DOHH2 (cell line): ENCODE results near the gene RAC3.

Experiments used
- CTCF ChIP-seq: fragments of 200-600 bp; sonication (generic); IDR thresholded peaks from one replicate; pipeline ENCODE4 v1.5.1; 2014; ENCODE audit warnings: antibody characterized with exemption, mild to moderate bottlenecking, low read depth, low read length; ENCODE audit not compliant: poor library complexity, severe bottlenecking
- EZH2phosphoT487 ChIP-seq: fragments of 200-600 bp; sonication (generic); IDR thresholded peaks from 2 replicates; pipeline ENCODE4 v1.6.1; 2017; ENCODE audit warnings: borderline replicate concordance, mild to moderate bottlenecking, antibody characterized with exemption, low read length, moderate library complexity, mixed read lengths

- no peak for TF ChIP-seq CTCF
- TF ChIP-seq EZH2phosphoT487 = no peak
Observed at GRCh38 chr17:82065638-82066303, 34.3 kb downstream of the RAC3 start, which contains the start of gene DUS1L.
